SK-N-DZ (cell line): Measurements from ENCODE around the gene COTL1.
"Not testable (repeated sequence)": the region's sequence is repeated elsewhere in the genome, so short reads cannot be mapped to it uniquely, and the experiment has no call there.

Source experiments
- DNase-seq: peaks from one replicate; pipeline ENCODE4 v3.0.0-alpha.2; 2015; ENCODE audit warnings: low spot score

COTL1 gene

DNA sequence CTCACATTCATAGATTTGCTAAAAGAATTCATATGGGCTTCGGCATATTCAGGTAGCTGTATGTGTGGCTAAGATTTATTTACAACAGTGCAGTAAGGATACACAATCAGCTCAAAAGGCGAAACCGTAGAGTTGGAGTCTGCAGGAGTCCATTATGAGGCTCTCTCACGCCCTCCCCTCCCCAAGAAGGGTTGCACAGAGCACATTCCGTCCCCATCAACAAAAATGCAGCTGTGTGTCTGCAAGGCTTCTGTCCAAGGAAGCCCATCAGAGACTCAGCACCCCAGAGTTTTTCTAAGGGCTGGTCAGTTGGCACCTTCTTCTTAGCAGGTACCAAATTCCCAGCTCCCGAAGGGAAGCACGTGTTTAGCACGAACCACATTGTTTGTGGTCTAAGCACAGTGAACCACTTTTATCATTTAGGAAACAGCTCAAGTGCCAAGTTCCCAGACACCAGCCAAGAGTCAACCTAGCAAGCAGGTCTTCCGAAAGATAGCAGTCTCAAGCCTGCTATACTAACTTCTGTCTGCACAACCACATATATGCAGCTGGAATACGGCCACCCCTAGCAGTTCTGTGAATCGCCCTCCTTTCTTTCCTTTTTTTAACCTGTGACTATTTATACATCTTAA lies 84.9 kb downstream of the COTL1 start:
- DNase-seq: no peak

DNA sequence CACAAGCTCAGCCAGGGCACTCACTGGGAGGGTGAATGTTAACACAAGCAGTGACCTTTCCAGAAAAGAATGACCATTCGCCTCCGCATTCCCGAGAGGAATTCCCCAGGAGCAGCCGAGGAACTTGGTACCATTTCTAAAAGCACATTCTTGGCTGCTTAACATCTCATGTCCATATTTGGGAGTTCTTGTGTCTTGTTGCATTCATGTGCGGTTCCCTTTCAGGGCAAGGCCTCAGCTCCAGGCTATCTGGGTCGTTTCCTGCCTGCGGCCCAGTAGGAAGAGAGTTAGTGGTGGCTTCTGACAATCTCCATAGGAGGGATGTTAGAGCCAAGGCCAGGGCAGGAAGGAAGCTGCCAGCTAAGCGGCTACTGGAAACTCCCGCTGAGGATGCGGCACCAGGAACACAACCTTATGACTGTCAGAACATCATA lies 85.6 kb downstream of the COTL1 start:
- DNase-seq: no peak

GRCh38 chr16:84531671-84532111 lies 86.2 kb downstream of the COTL1 start:
- no peak for DNase-seq

DNA sequence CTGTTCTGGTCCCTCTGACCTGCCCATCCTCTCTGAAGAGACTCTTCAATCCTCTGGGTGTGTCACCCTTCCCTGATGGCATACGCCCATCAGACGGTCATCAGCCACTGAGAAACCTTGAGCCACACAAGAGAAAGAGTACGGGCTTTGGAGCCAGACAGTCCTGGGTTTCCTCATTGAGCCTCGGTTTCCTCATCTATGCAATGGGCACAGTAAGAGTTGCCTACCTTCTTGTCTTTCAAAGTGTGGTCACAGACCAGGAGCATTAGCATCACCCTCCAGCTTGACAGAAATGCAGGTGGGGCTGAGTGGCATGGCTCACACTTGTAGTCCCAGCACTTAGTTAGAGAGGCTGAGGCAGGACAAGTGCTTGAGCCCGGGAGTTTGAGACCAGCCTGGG lies 87.3 kb downstream of the COTL1 start:
- DNase-seq: no peak

DNA sequence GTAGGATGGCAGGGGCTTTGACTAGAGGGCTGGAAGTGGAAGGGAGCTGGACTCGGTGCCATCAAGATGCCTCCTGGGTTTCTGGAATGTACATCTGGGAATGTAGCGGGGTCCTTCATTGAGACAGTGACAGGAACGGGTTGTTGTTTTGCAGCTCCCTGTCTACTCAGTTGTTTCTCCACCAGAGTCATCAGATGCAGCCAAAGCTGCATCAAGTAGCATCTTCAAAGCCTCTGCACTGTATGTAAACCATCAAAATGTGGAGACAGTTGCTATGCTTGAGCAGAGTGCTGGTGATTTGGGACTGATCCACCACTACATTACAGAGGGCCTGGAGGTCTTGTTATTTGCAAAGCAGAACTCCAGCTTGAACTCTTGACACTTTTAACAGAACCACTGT lies 88.3 kb downstream of the COTL1 start:
- no peak for DNase-seq

GRCh38 chr16:84528322-84528721 lies 89.6 kb downstream of the COTL1 start:
- DNase-seq: no peak

- no peak for DNase-seq
Observed at GRCh38 chr16:84527532-84528269, 90.2 kb downstream of the COTL1 start.

GRCh38 chr16:84526794-84527531 lies 90.9 kb downstream of the COTL1 start:
- peak; percentile 52 for DNase-seq

DNA sequence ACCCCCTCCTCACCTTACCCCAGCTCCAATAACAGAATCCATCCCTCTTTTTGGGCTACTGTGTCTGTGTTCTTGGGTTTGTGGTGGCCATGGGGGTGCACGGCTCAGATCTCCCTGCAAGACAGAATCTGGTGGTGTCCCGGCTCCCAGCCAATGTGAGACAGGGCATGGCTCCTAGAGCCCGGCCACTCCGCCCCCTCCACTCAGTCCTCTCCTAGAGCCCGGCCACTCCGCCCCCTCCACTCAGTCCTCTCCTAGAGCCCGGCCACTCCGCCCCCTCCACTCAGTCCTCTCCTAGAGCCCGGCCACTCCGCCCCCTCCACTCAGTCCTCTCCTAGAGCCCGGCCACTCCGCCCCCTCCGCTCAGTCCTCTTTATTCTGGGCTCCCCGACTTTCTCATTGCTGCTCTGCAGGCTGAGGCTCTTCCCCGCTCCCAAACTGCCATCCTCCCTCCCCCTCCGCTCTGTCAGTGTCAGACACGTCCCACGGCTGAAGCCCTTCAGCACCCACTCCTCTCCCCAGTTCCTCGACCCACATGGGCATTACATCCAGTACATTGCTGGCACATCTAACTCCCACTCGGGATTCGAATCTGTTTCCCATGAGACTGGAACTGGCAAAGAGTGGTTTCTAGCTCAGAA lies 92.8 kb downstream of the COTL1 start:
- not testable (repeated sequence) for DNase-seq

DNA sequence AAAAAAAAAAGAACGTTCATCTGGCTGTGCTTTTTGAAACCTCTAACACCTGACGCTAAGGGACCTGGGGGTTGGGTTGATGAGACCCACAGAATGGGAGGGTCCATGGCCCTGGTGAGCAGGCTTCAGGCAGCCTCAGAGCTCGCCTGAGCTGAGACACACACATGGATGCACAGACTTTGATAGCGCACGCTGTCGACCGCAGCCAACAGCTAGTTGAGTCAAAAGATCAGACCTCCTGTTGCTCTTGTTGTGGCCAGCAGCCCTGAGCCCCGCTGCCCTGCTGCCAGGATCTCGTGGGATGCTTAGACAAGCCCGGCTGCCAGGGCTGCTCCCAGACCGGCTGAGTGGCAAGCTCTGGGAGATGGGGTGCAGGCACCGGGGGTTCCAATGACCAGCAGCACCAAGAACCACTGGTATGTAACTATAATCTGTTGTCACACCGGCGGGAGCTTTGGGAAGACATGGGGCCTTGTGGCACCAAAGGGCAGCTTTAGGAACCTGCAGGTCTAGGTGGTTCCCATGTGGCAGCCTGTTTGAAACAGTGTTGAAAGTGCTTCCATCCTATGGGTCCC lies 93.4 kb downstream of the COTL1 start:
- DNase-seq: no peak

DNA sequence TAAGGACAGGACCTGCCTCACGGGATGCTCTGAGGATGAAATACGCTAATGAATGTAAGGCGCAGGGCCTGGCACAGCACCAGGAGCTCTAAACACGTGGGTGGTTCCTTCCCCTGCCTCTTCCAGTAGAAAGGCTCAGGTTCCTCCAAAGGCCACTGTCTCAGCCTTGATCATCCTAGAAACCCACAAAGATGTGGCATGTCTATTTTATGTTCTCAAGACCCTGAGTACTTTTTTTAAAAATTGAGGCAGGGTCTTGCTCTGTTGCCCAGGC lies 96.4 kb downstream of the COTL1 start:
- DNase-seq: no peak

GRCh38 chr16:84520725-84521496 lies 97.0 kb downstream of the COTL1 start:
- no peak for DNase-seq

DNA sequence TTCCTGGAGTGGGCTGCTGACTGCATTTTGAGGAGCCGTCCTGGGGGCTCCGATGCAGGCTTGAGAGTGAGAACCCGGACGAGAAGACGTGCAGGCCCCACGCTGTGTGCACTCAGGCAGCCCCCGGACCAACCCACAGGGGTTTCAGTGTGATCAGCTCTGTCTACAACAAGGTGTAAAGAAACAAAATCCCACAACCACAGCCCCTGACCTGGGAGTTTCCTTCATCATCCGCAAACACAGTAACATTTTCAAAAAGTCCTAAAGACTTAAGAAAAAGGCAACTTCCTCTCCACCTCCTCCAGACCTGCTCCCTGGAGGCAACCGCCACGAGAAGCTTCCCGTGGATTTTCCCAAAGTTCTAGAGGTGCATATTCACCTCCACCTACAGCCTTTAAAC lies 98.0 kb downstream of the COTL1 start:
- no peak for DNase-seq

- DNase-seq: no peak
Observed at GRCh38 chr16:84518804-84519341, 99.0 kb downstream of the COTL1 start.

GRCh38 chr16:84518220-84518619 lies 99.7 kb downstream of the COTL1 start:
- DNase-seq: not testable (repeated sequence)

DNA sequence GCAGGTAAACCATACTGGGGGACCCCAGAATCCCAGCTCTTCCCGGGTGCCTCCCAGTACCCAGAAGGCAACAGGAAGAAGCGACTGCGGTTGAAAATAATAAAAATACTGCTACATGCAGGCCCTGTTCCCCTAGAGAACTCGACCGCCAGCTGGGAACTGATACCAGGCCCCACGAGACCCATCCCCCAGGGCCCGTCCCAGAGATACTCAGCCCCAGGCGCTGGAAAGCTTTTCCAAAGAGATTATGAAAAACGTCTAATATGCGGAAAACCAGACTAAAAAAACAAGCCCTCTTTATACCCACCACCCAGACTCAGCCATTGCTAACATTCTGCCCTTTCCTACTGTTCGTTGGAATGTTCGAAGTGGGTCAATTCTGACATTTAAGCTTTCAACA lies 100.5 kb downstream of the COTL1 start:
- DNase-seq: no peak
